NCI-H748 treated with DMSO at 0.1 percent for 48 hours (cell line): Measurements from ENCODE around the gene UTP14C.
"Not testable (repeated sequence)": the region's sequence is repeated elsewhere in the genome, so short reads cannot be mapped to it uniquely, and the experiment has no call there.

Source experiments
- DNase-seq: peaks from one replicate; lab custom pipeline; 2025; lab: John Stamatoyannopoulos, UW

Gene UTP14C, protein sequence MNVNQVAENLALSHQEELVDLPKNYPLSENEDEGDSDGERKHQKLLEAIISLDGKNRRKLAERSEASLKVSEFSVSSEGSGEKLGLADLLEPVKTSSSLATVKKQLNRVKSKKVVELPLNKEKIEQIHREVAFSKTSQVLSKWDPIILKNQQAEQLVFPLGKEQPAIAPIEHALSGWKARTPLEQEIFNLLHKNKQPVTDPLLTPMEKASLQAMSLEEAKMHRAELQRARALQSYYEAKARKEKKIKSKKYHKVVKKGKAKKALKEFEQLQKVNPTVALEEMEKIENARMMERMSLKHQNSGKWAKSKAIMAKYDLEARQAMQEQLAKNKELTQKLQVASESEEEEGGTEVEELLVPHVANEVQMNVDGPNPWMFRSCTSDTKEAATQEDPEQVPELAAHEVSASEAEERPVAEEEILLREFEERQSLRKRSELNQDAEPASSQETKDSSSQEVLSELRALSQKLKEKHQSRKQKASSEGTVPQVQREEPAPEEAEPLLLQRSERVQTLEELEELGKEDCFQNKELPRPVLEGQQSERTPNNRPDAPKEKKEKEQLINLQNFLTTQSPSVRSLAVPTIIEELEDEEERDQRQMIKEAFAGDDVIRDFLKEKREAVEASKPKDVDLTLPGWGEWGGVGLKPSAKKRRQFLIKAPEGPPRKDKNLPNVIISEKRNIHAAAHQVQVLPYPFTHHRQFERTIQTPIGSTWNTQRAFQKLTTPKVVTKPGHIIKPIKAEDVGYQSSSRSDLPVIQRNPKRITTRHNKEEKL

GRCh38 chr13:52024481-52024880 lies at the start of gene UTP14C:
Gene UTP14C, plus strand, starts transcription at chr13:52024691. Its CDS starts 4,114 bp downstream, at chr13:52028805.
- DNase-seq = no peak

GRCh38 chr13:51976423-51976822 lies 48.1 kb upstream of the UTP14C start:
- DNase-seq = no peak

DNA sequence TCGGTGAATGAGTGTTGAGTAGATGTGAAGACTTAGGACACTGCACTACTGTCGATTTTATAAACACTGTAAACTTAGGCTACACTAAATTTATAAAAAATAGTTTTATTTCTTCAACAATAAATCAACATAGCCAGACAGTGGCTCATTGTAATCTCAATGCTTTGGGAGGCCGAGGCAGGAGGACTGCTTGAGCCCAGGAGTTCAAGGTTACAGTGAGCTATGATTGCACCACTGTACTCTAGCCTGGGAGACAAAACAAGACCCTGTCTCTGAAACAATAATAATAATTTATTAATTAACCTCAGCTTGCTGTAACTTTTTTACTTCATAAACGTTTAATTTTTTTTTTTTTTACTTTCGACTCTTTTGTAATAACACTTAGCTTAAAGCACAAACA lies 47.6 kb upstream of the UTP14C start:
- no peak for DNase-seq

DNA sequence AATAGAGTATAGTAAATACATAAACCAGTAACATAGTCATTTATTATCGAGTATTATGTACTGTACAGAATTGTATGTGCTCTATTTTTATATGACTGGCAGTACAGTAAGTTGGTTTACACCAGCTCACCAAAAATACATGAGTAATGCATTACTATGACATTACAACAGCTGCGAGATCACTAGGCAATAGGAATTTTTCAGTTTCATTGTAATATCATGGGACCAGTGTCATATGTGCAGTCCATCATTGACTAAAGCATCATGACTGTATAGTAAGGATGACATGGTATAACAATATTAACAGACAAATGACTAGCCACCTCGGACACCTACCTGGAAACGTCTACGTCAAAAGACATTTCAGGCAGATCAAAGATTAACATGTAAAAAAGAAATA lies 46.9 kb upstream of the UTP14C start:
- DNase-seq = no peak

GRCh38 chr13:51978796-51979556 lies 45.5 kb upstream of the UTP14C start:
- DNase-seq = no peak

GRCh38 chr13:51980908-51981307 lies 43.6 kb upstream of the UTP14C start:
- DNase-seq = no peak

DNA sequence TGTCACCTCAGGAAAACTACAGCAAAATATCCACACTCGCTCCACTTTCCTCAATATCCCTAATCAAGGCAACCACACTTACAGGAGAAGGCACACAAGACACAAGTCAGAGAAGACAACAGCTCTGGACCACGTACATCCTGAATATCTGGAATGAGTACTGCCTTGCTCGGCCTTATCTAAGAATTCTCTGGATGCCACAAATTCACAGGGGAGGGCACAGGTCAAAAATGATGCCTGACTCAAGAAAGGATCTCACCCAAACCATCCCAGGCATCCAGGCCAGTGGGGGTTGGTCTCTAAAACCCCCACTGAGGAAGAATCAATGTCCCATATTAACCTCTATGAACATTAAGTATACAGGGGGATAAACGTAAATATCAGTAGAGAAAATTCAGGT lies 43.1 kb upstream of the UTP14C start:
- DNase-seq = no peak

- DNase-seq = not testable (repeated sequence)
These were observed 41.2 kb upstream of the UTP14C start for GRCh38 chr13:51983292-51983691.

GRCh38 chr13:51984904-51985303 lies 39.6 kb upstream of the UTP14C start:
- not testable (repeated sequence) for DNase-seq

- no peak for DNase-seq
These were observed 35.4 kb upstream of the UTP14C start for GRCh38 chr13:51988988-51989618.

- DNase-seq = no peak
These were observed 30.8 kb upstream of the UTP14C start for GRCh38 chr13:51993713-51994112.

GRCh38 chr13:51995677-51996551 lies 28.6 kb upstream of the UTP14C start:
- DNase-seq = no peak

DNA sequence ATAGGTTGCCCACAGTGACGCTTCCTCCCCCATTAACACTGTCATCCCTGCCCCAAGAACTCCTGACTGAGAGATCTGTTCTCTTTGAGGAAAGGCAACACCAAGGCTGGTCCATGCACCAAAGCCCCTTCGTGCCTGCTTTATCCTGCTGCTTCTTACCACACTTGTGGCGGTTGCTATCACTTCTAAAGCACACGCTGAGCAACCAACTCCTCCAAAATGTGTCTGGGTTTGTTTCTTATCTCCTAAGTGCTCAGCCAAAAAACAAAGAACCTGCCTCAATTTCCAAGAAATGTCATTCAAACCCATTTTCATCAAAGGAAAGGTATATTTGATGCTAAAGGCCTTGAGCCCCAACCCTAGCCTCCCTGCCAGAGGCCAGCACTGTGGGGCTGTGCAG lies 27.9 kb upstream of the UTP14C start:
- no peak for DNase-seq

- DNase-seq = no peak
These were observed 27.3 kb upstream of the UTP14C start for GRCh38 chr13:51997186-51997585.

GRCh38 chr13:51997641-51998330 lies 26.7 kb upstream of the UTP14C start:
- no peak for DNase-seq

- no peak for DNase-seq
These were observed 25.6 kb upstream of the UTP14C start for GRCh38 chr13:51998723-51999509.

- no peak for DNase-seq
These were observed 25.0 kb upstream of the UTP14C start for GRCh38 chr13:51999510-51999911.

DNA sequence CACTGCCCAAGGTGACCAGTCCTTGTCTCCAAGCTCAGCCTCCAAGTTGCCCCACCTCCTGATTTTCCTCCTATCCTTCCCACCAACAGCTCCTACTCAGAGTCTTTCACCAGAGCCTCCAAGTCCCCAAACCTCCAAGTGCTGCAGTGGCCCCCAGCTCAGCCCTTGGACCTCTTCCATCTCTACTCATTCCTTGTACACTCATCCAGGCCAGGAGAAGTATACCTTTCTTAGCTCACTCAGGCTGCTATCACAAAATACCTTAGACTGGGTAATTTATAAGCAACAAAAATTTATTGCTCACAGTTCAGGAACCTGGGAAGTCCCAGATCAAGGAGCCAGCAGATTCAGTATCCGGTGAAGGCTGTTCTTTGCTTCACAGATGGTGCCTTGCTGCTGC lies 24.6 kb upstream of the UTP14C start:
- no peak for DNase-seq

- DNase-seq = peak; percentile 74
These were observed 23.3 kb upstream of the UTP14C start for GRCh38 chr13:52001120-52001731.
